Astrocyte of the cerebellum (primary cell): ENCODE measurements around the gene LYPLAL1.

Experiments
- DNase-seq: peaks from one replicate; pipeline ENCODE4 v3.0.0-alpha.2; 2011; ENCODE audit warnings: low read depth
- H3K4me3 ChIP-seq: 2 replicates; pipeline ENCODE4 v1.5.1; 2011; ENCODE audit warnings: mild to moderate bottlenecking, low read depth, low read length, moderate library complexity
- CTCF ChIP-seq: IDR thresholded peaks from 2 replicates; pipeline ENCODE4 v1.5.1; 2012; ENCODE audit warnings: low read length, low read depth, moderate library complexity, mild to moderate bottlenecking; ENCODE audit errors: missing control alignments
- in situ Hi-C: cut with HindIII; loops from 2 replicates; pipeline ENCODE4 v1.10.0; 2017; ENCODE audit warnings: low sequenced_read_pairs

The LYPLAL1 gene

GRCh38 chr1:219155135-219155534, 18.5 kb upstream of the LYPLAL1 start:
- no peak for DNase-seq
- in situ Hi-C loops: no loop called here
- no peak for TF ChIP-seq CTCF
- H3K4me3 ChIP-seq: no peak overlapping the region

GRCh38 chr1:219159946-219160645, 13.6 kb upstream of the LYPLAL1 start:
- no peak overlapping the region for H3K4me3 ChIP-seq
- no peak for TF ChIP-seq CTCF
- no peak for DNase-seq
- in situ Hi-C loops: no loop called here

GRCh38 chr1:219160967-219161366, 12.7 kb upstream of the LYPLAL1 start:
- in situ Hi-C loops: no loop called here

GRCh38 chr1:219161371-219161770, 12.3 kb upstream of the LYPLAL1 start:
- no peak for TF ChIP-seq CTCF
- no peak for DNase-seq
- H3K4me3 ChIP-seq: no peak overlapping the region
- in situ Hi-C loops: no loop called here

More at GRCh38 chr1:219160967-219161366, 12.7 kb upstream of the LYPLAL1 start:
- no peak for DNase-seq
- H3K4me3 ChIP-seq: no peak overlapping the region
- TF ChIP-seq CTCF: no peak

- no peak for TF ChIP-seq CTCF
- no peak overlapping the region for H3K4me3 ChIP-seq
- in situ Hi-C loops: no loop called here
- no peak for DNase-seq
These were observed 10.2 kb upstream of the LYPLAL1 start for GRCh38 chr1:219163401-219163954.

GRCh38 chr1:219171192-219171935, 2.3 kb upstream of the LYPLAL1 start:
- DNase-seq: no peak
- no peak for TF ChIP-seq CTCF
- H3K4me3 ChIP-seq: no peak overlapping the region
- in situ Hi-C loops: no loop called here
